Right lobe of liver (tissue), 4 donors: ENCODE measurements around the gene ZFP90.

Experiments
- POLR2A ChIP-seq: fragments of 450-650 bp; IDR thresholded peaks from one replicate; pipeline ENCODE4 v1.6.1; 2017; ENCODE audit warnings: antibody characterized with exemption, mild to moderate bottlenecking
- TF ChIP-seq, protein P1 (sequence below), 4 donors: fragments of 200-600 bp in 3 of 4; fragments of 450-650 bp in 1 of 4; IDR thresholded peaks; one replicate each; pipeline versions ENCODE4 v1.5.1 to v1.8.0; 2016 to 2022; ENCODE audit warnings: antibody characterized with exemption in 4 of 4, mild to moderate bottlenecking in 2 of 4
- donor health status: DM: no; HTN: no; CAD: no.
- donor health status: DM: no; HTN: no; CAD: no.
- donor health status: DM: no; HTN: yes; CAD: no.

DNA sequence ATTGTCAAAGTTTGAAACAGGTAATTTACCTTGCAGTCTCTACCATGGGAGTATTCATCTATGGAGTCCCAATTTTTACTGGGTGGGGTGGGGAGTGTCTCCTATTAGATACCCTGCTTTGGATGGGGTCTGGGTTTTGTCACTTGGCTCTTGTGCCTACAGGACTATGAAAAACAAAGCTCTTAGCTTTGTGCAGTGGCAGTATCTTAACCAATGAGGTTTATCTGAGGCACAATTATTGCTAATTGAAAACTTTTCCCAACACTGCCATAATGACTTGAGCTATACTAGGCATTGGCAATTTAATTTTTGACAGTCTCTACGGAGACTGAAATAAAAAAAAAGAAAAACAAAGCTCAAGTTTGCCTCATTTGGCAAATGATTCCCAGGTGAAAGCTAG lies 3.8 kb upstream of the ZFP90 start:
- TF ChIP-seq, protein P1, sequence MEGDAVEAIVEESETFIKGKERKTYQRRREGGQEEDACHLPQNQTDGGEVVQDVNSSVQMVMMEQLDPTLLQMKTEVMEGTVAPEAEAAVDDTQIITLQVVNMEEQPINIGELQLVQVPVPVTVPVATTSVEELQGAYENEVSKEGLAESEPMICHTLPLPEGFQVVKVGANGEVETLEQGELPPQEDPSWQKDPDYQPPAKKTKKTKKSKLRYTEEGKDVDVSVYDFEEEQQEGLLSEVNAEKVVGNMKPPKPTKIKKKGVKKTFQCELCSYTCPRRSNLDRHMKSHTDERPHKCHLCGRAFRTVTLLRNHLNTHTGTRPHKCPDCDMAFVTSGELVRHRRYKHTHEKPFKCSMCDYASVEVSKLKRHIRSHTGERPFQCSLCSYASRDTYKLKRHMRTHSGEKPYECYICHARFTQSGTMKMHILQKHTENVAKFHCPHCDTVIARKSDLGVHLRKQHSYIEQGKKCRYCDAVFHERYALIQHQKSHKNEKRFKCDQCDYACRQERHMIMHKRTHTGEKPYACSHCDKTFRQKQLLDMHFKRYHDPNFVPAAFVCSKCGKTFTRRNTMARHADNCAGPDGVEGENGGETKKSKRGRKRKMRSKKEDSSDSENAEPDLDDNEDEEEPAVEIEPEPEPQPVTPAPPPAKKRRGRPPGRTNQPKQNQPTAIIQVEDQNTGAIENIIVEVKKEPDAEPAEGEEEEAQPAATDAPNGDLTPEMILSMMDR (IDR thresholded peaks at IDR 0.05) = no peak
- no peak for TF ChIP-seq POLR2A
